ENCODE results near the gene LRRC42. TPM values are rescaled to one million over a fixed set of nuclear protein-coding genes. Genes with fewer than 3 reads are reported as not detected.

The LRRC42 gene
- total and polyA plus RNA-seq, 12 donors = 15.2 to 43.4 (median 31.6) TPM

GRCh38 chr1:53899206-53899628, 46.9 kb upstream of the LRRC42 start:
- intact Hi-C loops (cut with DNase I) = loop anchor here in 1 of 2 donors (10.0 kb wide), 1 partner anchor 46 kb away; the partner anchor contains the start of genes IFT25 and LRRC42
- no peaks in the 10 kb centered on the region for H3K9me3 ChIP-seq (replicated peaks in 1 of 3)

GRCh38 chr1:53899708-53900107, 46.4 kb upstream of the LRRC42 start:
- no peak for TF ChIP-seq POLR2A (IDR thresholded peaks at IDR 0.05)
- TF ChIP-seq CTCF (IDR thresholded peaks at IDR 0.05) = no peak
- no peaks in the 10 kb centered on the region for H3K27me3 ChIP-seq
- H3K4me1 ChIP-seq (replicated peaks in 1 of 2) = peaks cover 38 to 45% of the 10 kb centered on the region in 2 donors
- H3K27ac ChIP-seq = no peak overlapping the region
- peak in 1 of 7 donors; percentile 12 for DNase-seq
- no peaks in the 10 kb centered on the region for H3K9me3 ChIP-seq (replicated peaks in 1 of 3)
- 79 to 95% (median 92%) methylated on average over 3 of the region's 3 CpGs for WGBS, 4 donors
- intact Hi-C loops (cut with DNase I) = loop anchor here in 1 of 2 donors (10.0 kb wide), 1 partner anchor 45 kb away; the partner anchor contains the start of genes IFT25 and LRRC42
- no peak overlapping the region for H3K4me3 ChIP-seq
- H3K36me3 ChIP-seq (replicated peaks in 1 of 2) = no peaks in the 10 kb centered on the region

More at GRCh38 chr1:53899206-53899628, 46.9 kb upstream of the LRRC42 start:
- Histone ChIP-seq H3K4me1 (replicated peaks in 1 of 2) (peaks cover 38 to 45% of the 10 kb centered on the region in 2 donors), H3K4me3 (no peak overlapping the region), H3K27me3 (no peaks in the 10 kb centered on the region), H3K27ac (peak overlapping the region in 1 of 5 donors; percentile 25), H3K36me3 (replicated peaks in 1 of 2) (no peaks in the 10 kb centered on the region)
- WGBS, 4 donors = 7 to 19% (median 10%) methylated on average over 2 of the region's 2 CpGs
- DNase-seq = peak in 5 of 7 donors; percentile 20 to 69 (median 42)
- TF ChIP-seq POLR2A (IDR thresholded peaks at IDR 0.05) (no peak), CTCF (IDR thresholded peaks at IDR 0.05) (no peak)

- Histone ChIP-seq H3K27ac (peak overlapping the region in 3 of 5 donors; percentile 47 to 72 (median 62)), H3K4me1 (replicated peaks in 1 of 2) (peaks cover 26 to 30% of the 10 kb centered on the region in 2 donors), H3K9me3 (replicated peaks in 1 of 3) (no peaks in the 10 kb centered on the region), H3K36me3 (replicated peaks in 1 of 2) (no peaks in the 10 kb centered on the region), H3K4me3 (no peak overlapping the region), H3K27me3 (no peaks in the 10 kb centered on the region)
- intact Hi-C loops (cut with DNase I) = no loop called here
- TF ChIP-seq CTCF (IDR thresholded peaks at IDR 0.05) (no peak), POLR2A (IDR thresholded peaks at IDR 0.05) (no peak)
- 61 to 71% (median 66%) methylated on average over 7 of the region's 7 CpGs for WGBS, 4 donors
- DNase-seq = peak; percentile 40 to 72 (median 67)
These were observed 43.7 kb upstream of the LRRC42 start for GRCh38 chr1:53902235-53903138.

GRCh38 chr1:53905509-53905908, 40.6 kb upstream of the LRRC42 start:
- H3K4me1 ChIP-seq (replicated peaks in 1 of 2) = peaks cover 15 to 19% of the 10 kb centered on the region in 2 donors
- H3K36me3 ChIP-seq (replicated peaks in 1 of 2) = no peaks in the 10 kb centered on the region
- H3K4me3 ChIP-seq = no peak overlapping the region
- no peak for DNase-seq
- intact Hi-C loops (cut with DNase I) = no loop called here
- no peak overlapping the region for H3K27ac ChIP-seq
- no peaks in the 10 kb centered on the region for H3K9me3 ChIP-seq (replicated peaks in 1 of 3)
- no peaks in the 10 kb centered on the region for H3K27me3 ChIP-seq
- 92 to 95% (median 93%) methylated on average over 6 to 8 of the region's 8 CpGs for WGBS, 4 donors
- TF ChIP-seq POLR2A (IDR thresholded peaks at IDR 0.05) = no peak
